GM19240 (cell line): ENCODE measurements around the gene PLPP3.

Experiments used
- DNase-seq: peaks from one replicate; pipeline ENCODE4 v3.0.0; 2011; ENCODE audit warnings: low spot score; ENCODE audit not compliant: insufficient read length

Gene PLPP3

GRCh38 chr1:56501426-56501825 lies 77.9 kb downstream of the PLPP3 start:
- DNase-seq = no peak

- DNase-seq = no peak
Measured at GRCh38 chr1:56496821-56497772, 82.3 kb downstream of the PLPP3 start.

GRCh38 chr1:56496158-56496557 lies 83.2 kb downstream of the PLPP3 start:
- DNase-seq = no peak

- no peak for DNase-seq
Measured at GRCh38 chr1:56495538-56495937, 83.8 kb downstream of the PLPP3 start.

GRCh38 chr1:56494306-56494705 lies 85.1 kb downstream of the PLPP3 start:
- no peak for DNase-seq

- no peak for DNase-seq
Measured at GRCh38 chr1:56493826-56494225, 85.5 kb downstream of the PLPP3 start.

GRCh38 chr1:56491441-56491840 lies 87.9 kb downstream of the PLPP3 start:
- DNase-seq = no peak

- no peak for DNase-seq
Measured at GRCh38 chr1:56490619-56491018, 88.7 kb downstream of the PLPP3 start.

GRCh38 chr1:56489695-56490094 lies 89.7 kb downstream of the PLPP3 start:
- DNase-seq = no peak

- no peak for DNase-seq
Measured at GRCh38 chr1:56484695-56485094, 94.7 kb downstream of the PLPP3 start.

GRCh38 chr1:56483104-56483503 lies 96.3 kb downstream of the PLPP3 start:
- DNase-seq = no peak

GRCh38 chr1:56482486-56482885 lies 96.9 kb downstream of the PLPP3 start:
- DNase-seq = no peak

GRCh38 chr1:56481140-56481694 lies 98.1 kb downstream of the PLPP3 start:
- no peak for DNase-seq

GRCh38 chr1:56478734-56479133 lies 100.6 kb downstream of the PLPP3 start:
- DNase-seq = no peak

- no peak for DNase-seq
Measured at GRCh38 chr1:56477164-56478111, 101.9 kb downstream of the PLPP3 start.

- no peak for DNase-seq
Measured at GRCh38 chr1:56473582-56474270, 105.6 kb downstream of the PLPP3 start.

- DNase-seq = peak; percentile 56
Measured at GRCh38 chr1:56472860-56473259, 106.5 kb downstream of the PLPP3 start.

- no peak for DNase-seq
Measured at GRCh38 chr1:56469640-56470371, 109.6 kb downstream of the PLPP3 start.

- DNase-seq = no peak
Measured at GRCh38 chr1:56468518-56468917, 110.8 kb downstream of the PLPP3 start.

GRCh38 chr1:56466538-56466937 lies 112.8 kb downstream of the PLPP3 start:
- no peak for DNase-seq
